ENCODE measurements around the gene ALDH2. TPM values are rescaled to one million over a fixed set of nuclear protein-coding genes. Genes with fewer than 3 reads are reported as not detected.
"Not testable (repeated sequence)": the region's sequence is repeated elsewhere in the genome, so short reads cannot be mapped to it uniquely, and the experiment has no call there.

Gene ALDH2
- total and polyA plus RNA-seq, 2 donors (not counting 1 experiment from before 2014, with no cell fraction given): 7.0 to 22.3 TPM

DNA sequence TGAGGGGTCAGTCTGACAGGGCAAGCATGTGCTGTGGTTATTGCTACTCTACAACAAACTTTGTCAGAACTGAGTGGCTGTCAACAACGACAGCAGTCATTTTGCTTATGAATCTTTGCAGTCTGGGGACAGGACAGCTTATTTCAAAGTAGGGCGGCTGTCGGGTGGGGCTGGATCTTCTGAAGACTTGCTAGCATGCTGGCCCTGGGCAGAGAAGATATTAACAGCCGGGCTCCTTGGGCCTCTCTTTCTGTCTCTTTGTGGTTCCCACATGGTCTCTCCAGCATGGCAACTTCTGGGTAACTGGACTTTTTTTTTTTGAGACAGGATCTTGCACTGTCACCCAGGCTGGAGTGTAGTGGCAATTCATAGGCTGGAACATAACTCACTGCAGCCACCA lies 33.9 kb upstream of the ALDH2 start:
- CTCF ChIA-PET: interaction anchor here (1.2 kb wide), 1 partner anchor 20 kb away, joined by 3 read pairs; no protein-coding TSS in a partner anchor
- intact Hi-C loops (cut with micrococcal nuclease): no loop called here
- Mint-ChIP-seq H3K4me1 (peaks cover 11% of the 10 kb centered on the region), H3K27ac (no peak overlapping the region), H3K27me3 (no peaks in the 10 kb centered on the region), H3K4me3 (no peak overlapping the region), H3K9me3 (ENCODE audit: insufficient read depth) (no peaks in the 10 kb centered on the region)
- TF ChIP-seq EZH2 (IDR thresholded peaks at IDR 0.05; ENCODE audit: borderline replicate concordance, insufficient read depth, low read depth, low read length, poor library complexity, severe bottlenecking): no peak
- TF ChIP-seq, protein P1, sequence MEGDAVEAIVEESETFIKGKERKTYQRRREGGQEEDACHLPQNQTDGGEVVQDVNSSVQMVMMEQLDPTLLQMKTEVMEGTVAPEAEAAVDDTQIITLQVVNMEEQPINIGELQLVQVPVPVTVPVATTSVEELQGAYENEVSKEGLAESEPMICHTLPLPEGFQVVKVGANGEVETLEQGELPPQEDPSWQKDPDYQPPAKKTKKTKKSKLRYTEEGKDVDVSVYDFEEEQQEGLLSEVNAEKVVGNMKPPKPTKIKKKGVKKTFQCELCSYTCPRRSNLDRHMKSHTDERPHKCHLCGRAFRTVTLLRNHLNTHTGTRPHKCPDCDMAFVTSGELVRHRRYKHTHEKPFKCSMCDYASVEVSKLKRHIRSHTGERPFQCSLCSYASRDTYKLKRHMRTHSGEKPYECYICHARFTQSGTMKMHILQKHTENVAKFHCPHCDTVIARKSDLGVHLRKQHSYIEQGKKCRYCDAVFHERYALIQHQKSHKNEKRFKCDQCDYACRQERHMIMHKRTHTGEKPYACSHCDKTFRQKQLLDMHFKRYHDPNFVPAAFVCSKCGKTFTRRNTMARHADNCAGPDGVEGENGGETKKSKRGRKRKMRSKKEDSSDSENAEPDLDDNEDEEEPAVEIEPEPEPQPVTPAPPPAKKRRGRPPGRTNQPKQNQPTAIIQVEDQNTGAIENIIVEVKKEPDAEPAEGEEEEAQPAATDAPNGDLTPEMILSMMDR (IDR thresholded peaks at IDR 0.05): no peak
- no peak overlapping the region for H3K4me2 ChIP-seq (replicated peaks; ENCODE audit: low read depth, low read length, poor library complexity, severe bottlenecking)
- H3K9me3 ChIP-seq (ENCODE audit: control extremely low read depth in 1 of 3, control insufficient read depth in 2 of 3, insufficient read depth in 1 of 3, low read length in 2 of 3): no peaks in the 10 kb centered on the region
- H3K36me3 ChIP-seq (replicated peaks in 1 of 2; ENCODE audit: control extremely low read depth in 1 of 2, control insufficient read depth in 1 of 2, extremely low read depth in 1 of 2, insufficient read depth in 2 of 2, low read length in 1 of 2): peaks cover 12 to 32% of the 10 kb centered on the region in 2 experiments
- no peaks in the 10 kb centered on the region for H4K20me1 ChIP-seq (ENCODE audit: control insufficient read depth, insufficient read depth, low read length, poor library complexity, severe bottlenecking)
- no peak overlapping the region for H2AFZ ChIP-seq (ENCODE audit: insufficient read depth, low read depth, low read length, poor library complexity, severe bottlenecking)
- H3K79me2 ChIP-seq (ENCODE audit: control insufficient read depth, insufficient read depth, low read length): no peaks in the 10 kb centered on the region
- no peaks in the 10 kb centered on the region for H3K27me3 ChIP-seq (replicated peaks in 1 of 4; ENCODE audit: control extremely low read depth in 1 of 4, control insufficient read depth in 3 of 4, insufficient read depth in 4 of 4, low read length in 3 of 4)
- WGBS (ENCODE audit: insufficient coverage): 98% methylated on average over 4 of the region's 4 CpGs
- DNase-seq (no peak), ATAC-seq (ENCODE audit: low read depth) (no peak)
- POLR2A ChIA-PET: no interaction called here
- peaks cover 0 to 12% of the 10 kb centered on the region in 2 donors for H3K4me1 ChIP-seq (ENCODE audit: control insufficient read depth in 2 of 2, insufficient read depth in 2 of 2, low read length in 2 of 2)
- no peak overlapping the region for H3K4me3 ChIP-seq (ENCODE audit: control extremely low read depth in 1 of 5, extremely low read depth in 1 of 5, insufficient read depth in 1 of 5, low read depth in 2 of 5, low read length in 4 of 5)
- no peak overlapping the region for H3K9ac ChIP-seq (ENCODE audit: low read length)
- no peak overlapping the region for H3K27ac ChIP-seq (ENCODE audit: low read length in 2 of 2)

DNA sequence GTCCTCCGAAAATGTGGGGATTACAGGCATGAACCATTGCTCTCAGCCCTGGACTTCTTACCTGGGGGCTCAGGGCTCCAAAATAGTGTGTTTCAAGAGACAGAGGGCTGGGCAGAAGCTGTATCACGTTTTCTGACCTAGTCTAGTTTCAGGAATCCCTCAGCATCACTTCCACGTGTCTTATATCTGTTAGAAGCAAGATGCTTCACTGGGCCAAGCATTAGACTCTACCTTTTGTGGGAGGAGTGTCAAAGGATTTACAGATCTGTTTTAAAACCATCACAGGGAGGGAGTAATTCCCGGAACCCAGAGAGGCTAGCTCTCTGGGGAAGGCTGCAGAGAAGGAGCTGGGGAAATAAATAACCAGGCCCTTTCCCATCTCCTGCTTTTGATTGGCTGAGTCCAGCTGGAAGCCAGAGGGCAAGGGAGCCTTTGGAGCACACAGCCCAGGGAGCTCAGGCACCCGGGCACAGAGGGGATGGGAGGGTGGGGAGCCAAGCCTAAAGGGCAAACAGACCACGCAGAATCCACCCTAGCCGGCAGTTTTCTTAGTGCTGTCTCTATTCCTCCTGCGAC lies 33.3 kb upstream of the ALDH2 start:
- Histone ChIP-seq H3K9me3 (ENCODE audit: control extremely low read depth in 1 of 3, control insufficient read depth in 2 of 3, insufficient read depth in 1 of 3, low read length in 2 of 3) (no peaks in the 10 kb centered on the region), H2AFZ (ENCODE audit: insufficient read depth, low read depth, low read length, poor library complexity, severe bottlenecking) (no peak overlapping the region), H3K9ac (ENCODE audit: low read length) (no peak overlapping the region), H3K4me2 (replicated peaks; ENCODE audit: low read depth, low read length, poor library complexity, severe bottlenecking) (no peak overlapping the region), H3K4me3 (ENCODE audit: control extremely low read depth in 1 of 5, extremely low read depth in 1 of 5, insufficient read depth in 1 of 5, low read depth in 2 of 5, low read length in 4 of 5) (no peak overlapping the region), H3K36me3 (replicated peaks in 1 of 2; ENCODE audit: control extremely low read depth in 1 of 2, control insufficient read depth in 1 of 2, extremely low read depth in 1 of 2, insufficient read depth in 2 of 2, low read length in 1 of 2) (peaks cover 14 to 37% of the 10 kb centered on the region in 2 experiments), H3K4me1 (ENCODE audit: control insufficient read depth in 2 of 2, insufficient read depth in 2 of 2, low read length in 2 of 2) (peaks cover 0 to 12% of the 10 kb centered on the region in 2 donors), H3K27me3 (replicated peaks in 1 of 4; ENCODE audit: control extremely low read depth in 1 of 4, control insufficient read depth in 3 of 4, insufficient read depth in 4 of 4, low read length in 3 of 4) (no peaks in the 10 kb centered on the region), H4K20me1 (ENCODE audit: control insufficient read depth, insufficient read depth, low read length, poor library complexity, severe bottlenecking) (no peaks in the 10 kb centered on the region), H3K79me2 (ENCODE audit: control insufficient read depth, insufficient read depth, low read length) (no peaks in the 10 kb centered on the region), H3K27ac (ENCODE audit: low read length in 2 of 2) (no peak overlapping the region)
- H3K9me3 Mint-ChIP-seq (ENCODE audit: insufficient read depth): no peaks in the 10 kb centered on the region
- TF ChIP-seq, protein P1 (IDR thresholded peaks at IDR 0.05): no peak
- TF ChIP-seq EZH2 (IDR thresholded peaks at IDR 0.05; ENCODE audit: borderline replicate concordance, insufficient read depth, low read depth, low read length, poor library complexity, severe bottlenecking): no peak
- H3K27ac Mint-ChIP-seq: no peak overlapping the region
- DNase-seq (no peak), ATAC-seq (ENCODE audit: low read depth) (no peak)
- intact Hi-C loops (cut with micrococcal nuclease): no loop called here
- H3K4me3 Mint-ChIP-seq: no peak overlapping the region
- POLR2A ChIA-PET: no interaction called here
- no peaks in the 10 kb centered on the region for H3K27me3 Mint-ChIP-seq
- peaks cover 11% of the 10 kb centered on the region for H3K4me1 Mint-ChIP-seq
- WGBS (ENCODE audit: insufficient coverage): 89% methylated on average over 7 of the region's 8 CpGs
- CTCF ChIA-PET: interaction anchor here (1.2 kb wide), 1 partner anchor 19 kb away, joined by 3 read pairs; no protein-coding TSS in a partner anchor

DNA sequence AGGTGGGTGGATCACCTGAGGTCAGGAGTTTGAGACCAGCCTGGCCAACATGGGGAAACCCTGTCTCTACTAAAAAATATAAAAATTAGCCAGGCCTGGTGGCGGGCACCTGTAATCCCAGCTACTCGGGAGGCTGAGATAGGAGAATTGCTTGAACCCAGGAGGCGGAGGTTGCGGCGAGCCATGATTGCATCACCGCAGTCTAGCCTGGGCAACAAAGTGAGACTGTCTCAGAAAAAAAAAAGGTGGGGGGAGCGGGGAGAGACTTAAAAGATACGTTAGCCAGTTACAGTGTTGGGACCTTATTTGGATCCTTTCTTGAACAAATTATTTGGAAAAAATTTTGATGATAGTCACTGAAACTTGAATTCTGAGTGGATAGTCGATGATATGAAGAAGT lies 27.2 kb upstream of the ALDH2 start:
- not testable (repeated sequence) for H3K27ac ChIP-seq (ENCODE audit: low read length in 2 of 2)

More for the DNA sequence above, 27.2 kb upstream of the ALDH2 start:
- peaks cover 4 to 29% of the 10 kb centered on the region in 2 experiments for H3K36me3 ChIP-seq (replicated peaks in 1 of 2; ENCODE audit: control extremely low read depth in 1 of 2, control insufficient read depth in 1 of 2, extremely low read depth in 1 of 2, insufficient read depth in 2 of 2, low read length in 1 of 2)
- H3K4me2 ChIP-seq (replicated peaks; ENCODE audit: low read depth, low read length, poor library complexity, severe bottlenecking); H3K27me3 Mint-ChIP-seq; intact Hi-C loops (cut with micrococcal nuclease); H3K4me1 ChIP-seq (ENCODE audit: control insufficient read depth in 2 of 2, insufficient read depth in 2 of 2, low read length in 2 of 2); H3K9ac ChIP-seq (ENCODE audit: low read length); DNase-seq; CTCF ChIA-PET; ATAC-seq (ENCODE audit: low read depth); H3K4me3 ChIP-seq (ENCODE audit: control extremely low read depth in 1 of 5, extremely low read depth in 1 of 5, insufficient read depth in 1 of 5, low read depth in 2 of 5, low read length in 4 of 5); H3K9me3 ChIP-seq (ENCODE audit: control extremely low read depth in 1 of 3, control insufficient read depth in 2 of 3, insufficient read depth in 1 of 3, low read length in 2 of 3); H3K79me2 ChIP-seq (ENCODE audit: control insufficient read depth, insufficient read depth, low read length); POLR2A ChIA-PET; H3K9me3 Mint-ChIP-seq (ENCODE audit: insufficient read depth); H2AFZ ChIP-seq (ENCODE audit: insufficient read depth, low read depth, low read length, poor library complexity, severe bottlenecking); H3K27me3 ChIP-seq (replicated peaks in 1 of 4; ENCODE audit: control extremely low read depth in 1 of 4, control insufficient read depth in 3 of 4, insufficient read depth in 4 of 4, low read length in 3 of 4); H3K27ac Mint-ChIP-seq; H4K20me1 ChIP-seq (ENCODE audit: control insufficient read depth, insufficient read depth, low read length, poor library complexity, severe bottlenecking); H3K4me1 Mint-ChIP-seq; H3K4me3 Mint-ChIP-seq: not testable (repeated sequence)
- WGBS (ENCODE audit: insufficient coverage): 99% methylated on average over 9 of the region's 9 CpGs

All from B cell (primary cell).